ENCODE measurements around the gene ZNF496.

DNA sequence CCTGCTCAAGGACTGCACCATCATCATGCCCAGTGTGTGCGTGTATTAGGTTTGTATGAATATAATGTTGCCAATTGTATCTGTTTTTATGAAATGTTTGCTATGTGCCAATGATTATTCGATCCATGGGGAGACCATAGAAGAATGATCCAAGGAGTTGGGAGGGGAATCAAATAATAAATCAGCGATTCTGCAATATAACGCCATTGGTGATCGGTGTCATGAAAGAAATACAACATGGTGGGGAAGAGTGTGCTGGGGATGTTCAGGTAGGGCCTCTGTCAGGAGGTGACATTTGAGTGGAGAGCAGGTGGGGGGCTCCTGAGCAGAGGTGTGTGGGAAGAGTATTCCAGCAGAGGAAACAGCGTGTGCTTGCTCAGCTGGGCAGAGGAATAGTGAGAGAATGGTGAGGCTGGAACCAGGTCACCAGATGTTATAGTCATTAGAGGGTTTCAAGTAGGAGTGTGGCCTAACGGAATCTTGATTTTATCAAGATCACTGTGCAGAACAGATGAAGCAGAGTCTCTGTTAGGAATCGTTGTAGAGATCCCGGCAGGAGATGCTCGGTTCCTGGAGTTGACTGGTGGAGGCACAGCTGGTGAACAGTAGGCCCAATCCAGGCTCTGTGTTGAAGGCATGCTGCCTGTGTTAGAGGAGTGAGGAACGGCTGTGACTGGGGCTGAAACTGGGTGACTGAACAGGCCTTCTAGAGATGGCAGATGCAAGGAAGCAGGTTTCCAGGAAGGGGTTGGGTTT is 2.9 kb upstream of the ZNF496 start:
- TF ChIP-seq, protein P1, sequence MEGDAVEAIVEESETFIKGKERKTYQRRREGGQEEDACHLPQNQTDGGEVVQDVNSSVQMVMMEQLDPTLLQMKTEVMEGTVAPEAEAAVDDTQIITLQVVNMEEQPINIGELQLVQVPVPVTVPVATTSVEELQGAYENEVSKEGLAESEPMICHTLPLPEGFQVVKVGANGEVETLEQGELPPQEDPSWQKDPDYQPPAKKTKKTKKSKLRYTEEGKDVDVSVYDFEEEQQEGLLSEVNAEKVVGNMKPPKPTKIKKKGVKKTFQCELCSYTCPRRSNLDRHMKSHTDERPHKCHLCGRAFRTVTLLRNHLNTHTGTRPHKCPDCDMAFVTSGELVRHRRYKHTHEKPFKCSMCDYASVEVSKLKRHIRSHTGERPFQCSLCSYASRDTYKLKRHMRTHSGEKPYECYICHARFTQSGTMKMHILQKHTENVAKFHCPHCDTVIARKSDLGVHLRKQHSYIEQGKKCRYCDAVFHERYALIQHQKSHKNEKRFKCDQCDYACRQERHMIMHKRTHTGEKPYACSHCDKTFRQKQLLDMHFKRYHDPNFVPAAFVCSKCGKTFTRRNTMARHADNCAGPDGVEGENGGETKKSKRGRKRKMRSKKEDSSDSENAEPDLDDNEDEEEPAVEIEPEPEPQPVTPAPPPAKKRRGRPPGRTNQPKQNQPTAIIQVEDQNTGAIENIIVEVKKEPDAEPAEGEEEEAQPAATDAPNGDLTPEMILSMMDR (IDR thresholded peaks at IDR 0.05; ENCODE audit: low read length), result no peak
- no peak for TF ChIP-seq EZH2 (IDR thresholded peaks at IDR 0.05; ENCODE audit: borderline replicate concordance, low read length)
